ENCODE results near the gene TNFRSF8. TPM values are rescaled to one million over a fixed set of nuclear protein-coding genes. Genes with fewer than 3 reads are reported as not detected.

TNFRSF8 gene
- total RNA-seq, 1 experiment from 2014 or later, result 2.9 TPM

DNA sequence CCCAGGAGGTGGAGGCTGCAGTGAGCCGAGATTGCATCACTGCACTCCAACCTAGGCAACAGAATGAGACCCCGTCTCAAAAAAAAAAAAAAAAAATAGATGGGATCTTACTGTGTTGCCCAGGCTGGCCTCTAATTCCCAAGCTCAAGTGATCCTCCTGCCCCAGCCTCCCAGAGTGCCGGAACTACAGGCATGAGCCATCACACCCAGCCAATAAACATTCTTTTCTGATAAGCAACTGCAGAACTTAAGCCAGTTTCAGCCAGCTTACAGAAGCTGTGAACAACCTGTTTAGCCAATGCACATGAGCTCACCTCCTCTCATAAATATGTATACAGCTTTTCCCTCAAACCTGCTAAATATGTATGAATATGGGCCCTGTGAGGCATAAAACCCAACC lies 46.9 kb upstream of the TNFRSF8 start:
- no peak overlapping the region for H3K27ac ChIP-seq (ENCODE audit: insufficient read length, low read depth, low read length)
- H3K27ac Mint-ChIP-seq, result no peak overlapping the region
- no CpG with 5 or more reads among the region's 3 CpGs for WGBS (ENCODE audit: extremely low coverage, insufficient read length, low lambda C conversion rate)
- H3K79me1 ChIP-seq (ENCODE audit: insufficient read depth, low read depth, low read length, poor library complexity, severe bottlenecking), result peaks cover 6% of the 10 kb centered on the region
- no peak overlapping the region for H3T11ph ChIP-seq (ENCODE audit: low read length)
- H3K4me1 ChIP-seq (ENCODE audit: insufficient read depth, low read length), result no peaks in the 10 kb centered on the region; the same call in 1 of the 2 replicates
- H3K9me3 ChIP-seq (ENCODE audit: control insufficient read depth, low read depth, low read length), result no peaks in the 10 kb centered on the region
- H2BK120ac ChIP-seq (ENCODE audit: low read depth, low read length, poor library complexity, severe bottlenecking), result no peak overlapping the region
- no peak overlapping the region for H2BK15ac ChIP-seq (ENCODE audit: low read depth, low read length)
- no peaks in the 10 kb centered on the region for H3K27me3 ChIP-seq (ENCODE audit: insufficient read depth, low read length)
- peaks cover 11 to 12% of the 10 kb centered on the region in 2 experiments; a peak in 3 of 4 replicates for H3K4me1 Mint-ChIP-seq
- no peak overlapping the region for H4K5ac ChIP-seq (ENCODE audit: insufficient read length, low read depth, low read length)
- no peak overlapping the region for H3K18ac ChIP-seq (ENCODE audit: insufficient read length, low read depth, low read length)
- H3K9me3 Mint-ChIP-seq, result no peaks in the 10 kb centered on the region
- H3K56ac ChIP-seq (ENCODE audit: insufficient read length, low read depth, low read length), result no peak overlapping the region
- no peaks in the 10 kb centered on the region for H3K27me3 Mint-ChIP-seq (ENCODE audit: low read depth)
- DNase-seq, result no peak
- H4K8ac ChIP-seq (replicated peaks; ENCODE audit: insufficient read length, low read depth, low read length), result no peak overlapping the region
- peaks cover 5 to 23% (median 19%) of the 10 kb centered on the region in 3 experiments; a peak in 6 of 7 replicates for H3K36me3 Mint-ChIP-seq (ENCODE audit: insufficient read depth in 1 of 3, low read depth in 3 of 3)
- H3K4ac ChIP-seq (ENCODE audit: low read depth, low read length), result no peak overlapping the region
- no peak overlapping the region for H4K91ac ChIP-seq (ENCODE audit: insufficient read length, low read depth, low read length)
- H2BK12ac ChIP-seq (ENCODE audit: insufficient read length, low read depth, low read length), result no peak overlapping the region
- no peak overlapping the region for H2AK5ac ChIP-seq (ENCODE audit: insufficient read length, low read length)
- H3K4me3 Mint-ChIP-seq, result no peak overlapping the region
- no peak overlapping the region for H2BK20ac ChIP-seq (ENCODE audit: low read depth, low read length, poor library complexity, severe bottlenecking)
- no peak overlapping the region for H2BK5ac ChIP-seq (ENCODE audit: insufficient read length, low read length)
- no peak overlapping the region for H3K14ac ChIP-seq (ENCODE audit: insufficient read depth, low read length)
- no peak overlapping the region for H2AFZ ChIP-seq (ENCODE audit: low read length)
- TF ChIP-seq CTCF (conservative IDR thresholded peaks at IDR 0.05), result no peak
- H3K23me2 ChIP-seq (ENCODE audit: insufficient read length, low read depth, low read length, poor library complexity, severe bottlenecking), result peaks cover 5% of the 10 kb centered on the region
- peaks cover 5% of the 10 kb centered on the region; the same call in 1 of the 2 replicates for H3K79me2 ChIP-seq (ENCODE audit: insufficient read depth, low read length)
- H3K4me2 ChIP-seq (ENCODE audit: insufficient read depth, insufficient read length, low read length), result no peak overlapping the region
- no peak overlapping the region for H3K9ac ChIP-seq (ENCODE audit: extremely low read depth, insufficient read length, low read length)
- H4K20me1 ChIP-seq (ENCODE audit: control insufficient read depth, insufficient read depth, insufficient read length), result no peaks in the 10 kb centered on the region
- no peak overlapping the region for H3K23ac ChIP-seq (ENCODE audit: insufficient read length, low read depth, low read length)
